GM12873 (cell line): ENCODE results near the gene SAMD7.

ENCODE experiments used
- CTCF ChIP-seq: IDR thresholded peaks from 2 replicates; pipeline ENCODE4 v1.5.1; 2012; ENCODE audit warnings: low read depth, mild to moderate bottlenecking, moderate library complexity, low read length, control low read depth; ENCODE audit not compliant: insufficient read depth; ENCODE audit errors: missing control alignments

SAMD7 gene

GRCh38 chr3:169911272-169911671 is at the start of gene SAMD7:
TSS of gene SAMD7 (plus strand) at chr3:169911572. CDS start at chr3:169919499, 7,927 bp downstream.
- TF ChIP-seq CTCF: no peak

- TF ChIP-seq CTCF: no peak
Observed at GRCh38 chr3:169861871-169862270, 49.5 kb upstream of the SAMD7 start.

- peak; percentile 94 for TF ChIP-seq CTCF
Observed at GRCh38 chr3:169863458-169863899, 47.9 kb upstream of the SAMD7 start.

- TF ChIP-seq CTCF: no peak
Observed at GRCh38 chr3:169864270-169864669, 47.1 kb upstream of the SAMD7 start.

- TF ChIP-seq CTCF: no peak
Observed at GRCh38 chr3:169865176-169865767, 46.1 kb upstream of the SAMD7 start.

GRCh38 chr3:169867584-169868210 is 43.7 kb upstream of the SAMD7 start:
- TF ChIP-seq CTCF: no peak

GRCh38 chr3:169868369-169868768 is 43.0 kb upstream of the SAMD7 start:
- no peak for TF ChIP-seq CTCF
